SK-N-MC (cell line): Measurements from ENCODE around the gene ANKRD44.

Source experiments
- DNase-seq: peaks from one replicate; pipeline ENCODE4 v3.0.0-alpha.2; 2011; ENCODE audit warnings: low read depth, low spot score
- H3K27ac ChIP-seq: fragments of 200-600 bp; sonication (generic); 2 replicates; pipeline ENCODE4 v1.5.1; 2016; ENCODE audit warnings: mixed run types
- H3K36me3 ChIP-seq: fragments of 200-600 bp; sonication (generic); 2 replicates; pipeline ENCODE4 v1.6.1; 2017; ENCODE audit warnings: antibody characterized with exemption, low read length, mixed read lengths; ENCODE audit not compliant: insufficient read depth
- H3K4me3 ChIP-seq: fragments of 200-600 bp; sonication (generic); 2 replicates; pipeline ENCODE4 v1.5.1; 2016
- H3K9ac ChIP-seq: fragments of 200-600 bp; sonication (generic); 2 replicates; pipeline ENCODE4 v1.8.0; 2017; ENCODE audit warnings: mixed run types, mixed read lengths; ENCODE audit not compliant: insufficient read length
- H3K9me3 ChIP-seq: fragments of 200-600 bp; sonication (generic); 2 replicates; pipeline ENCODE4 v1.6.1; 2017; ENCODE audit warnings: low read depth, mild to moderate bottlenecking, antibody characterized with exemption, low read length, moderate library complexity, mixed read lengths
- EZH2 ChIP-seq: fragments of 200-600 bp; sonication (generic); IDR thresholded peaks from one replicate; pipeline ENCODE4 v1.6.1; 2017; ENCODE audit warnings: antibody characterized with exemption
- FOXP2 ChIP-seq: optimal IDR thresholded peaks from 2 replicates; pipeline ENCODE3; 2011; ENCODE audit warnings: mild to moderate bottlenecking, moderate library complexity; ENCODE audit not compliant: insufficient read depth; ENCODE audit errors: extremely low read length, control extremely low read depth
- POLR2AphosphoS5 ChIP-seq: IDR thresholded peaks from 2 replicates; pipeline ENCODE4 v1.6.1; 2012; ENCODE audit warnings: mild to moderate bottlenecking, low read depth, low read length, borderline replicate concordance

Gene ANKRD44

DNA sequence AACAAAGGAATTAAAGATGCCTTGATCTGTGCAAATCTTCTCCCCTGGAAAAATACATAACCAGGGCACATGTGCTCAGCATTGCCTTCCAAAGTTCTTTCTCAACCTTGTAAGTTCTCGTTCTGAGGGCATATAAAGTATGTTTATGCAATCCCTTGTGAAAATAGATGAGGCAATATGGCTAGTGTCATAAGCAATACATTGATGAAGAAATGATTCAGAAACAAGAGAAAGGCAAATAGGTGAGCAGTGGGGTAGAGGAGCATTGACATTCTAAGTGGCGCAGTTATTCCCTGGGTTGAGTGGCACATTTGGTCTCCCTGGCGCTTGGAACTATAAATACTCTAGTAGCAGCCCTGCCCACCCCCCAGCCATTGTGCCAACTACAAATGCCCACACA, 326.6 kb downstream of the ANKRD44 start:
- no peaks in the 10 kb centered on the region for H3K36me3 ChIP-seq
- H3K27ac ChIP-seq = peak overlapping the region; percentile 66
- H3K4me3 ChIP-seq = no peak overlapping the region
- no peak for DNase-seq
- TF ChIP-seq POLR2AphosphoS5 = no peak
- no peak for TF ChIP-seq FOXP2
- no peak for TF ChIP-seq EZH2
- H3K9me3 ChIP-seq = no peaks in the 10 kb centered on the region
- peak overlapping the region; percentile 24 for H3K9ac ChIP-seq

GRCh38 chr2:196980473-196980872, 330.1 kb downstream of the ANKRD44 start:
- TF ChIP-seq EZH2 = no peak
- TF ChIP-seq POLR2AphosphoS5 = no peak
- no peak for TF ChIP-seq FOXP2
- no peak for DNase-seq
- Histone ChIP-seq H3K9me3 (no peaks in the 10 kb centered on the region), H3K9ac (no peak overlapping the region), H3K27ac (peak overlapping the region; percentile 15), H3K4me3 (no peak overlapping the region), H3K36me3 (no peaks in the 10 kb centered on the region)

DNA sequence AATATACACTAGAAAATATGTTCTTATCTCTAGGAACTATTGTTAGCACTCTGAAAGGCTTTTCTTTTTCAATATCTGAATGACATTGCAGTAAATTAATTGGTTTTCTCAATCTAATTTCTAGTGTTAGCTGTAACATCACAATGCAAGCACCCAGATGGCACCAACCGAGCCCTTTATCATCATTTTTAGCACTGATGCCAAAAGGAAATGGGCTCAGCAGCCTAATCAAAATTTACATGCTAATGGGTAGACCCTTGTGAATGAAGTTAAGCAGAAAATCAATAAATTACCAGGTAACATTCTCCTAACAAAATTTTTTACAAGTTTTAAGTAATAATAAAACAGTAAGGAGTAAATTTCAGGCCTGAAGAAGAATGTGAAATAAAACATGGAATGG, 330.6 kb downstream of the ANKRD44 start:
- Histone ChIP-seq H3K9me3 (no peaks in the 10 kb centered on the region), H3K9ac (no peak overlapping the region), H3K27ac (no peak overlapping the region; the same call in 1 of the 2 replicates), H3K4me3 (no peak overlapping the region), H3K36me3 (no peaks in the 10 kb centered on the region)
- no peak for DNase-seq
- TF ChIP-seq POLR2AphosphoS5 (no peak), FOXP2 (no peak), EZH2 (no peak)

- H3K4me3 ChIP-seq = no peak overlapping the region
- no peak for DNase-seq
- TF ChIP-seq EZH2 = no peak
- TF ChIP-seq FOXP2 = no peak
- no peak for TF ChIP-seq POLR2AphosphoS5
- no peak overlapping the region for H3K9ac ChIP-seq
- H3K9me3 ChIP-seq = no peaks in the 10 kb centered on the region
- H3K36me3 ChIP-seq = no peaks in the 10 kb centered on the region
- no peak overlapping the region for H3K27ac ChIP-seq
These were observed 333.1 kb downstream of the ANKRD44 start for GRCh38 chr2:196977507-196977906.

GRCh38 chr2:196974970-196975369, 335.6 kb downstream of the ANKRD44 start:
- no peaks in the 10 kb centered on the region for H3K36me3 ChIP-seq
- no peak for DNase-seq
- no peak overlapping the region for H3K4me3 ChIP-seq
- H3K9ac ChIP-seq = no peak overlapping the region
- no peaks in the 10 kb centered on the region for H3K9me3 ChIP-seq
- TF ChIP-seq EZH2 = no peak
- TF ChIP-seq POLR2AphosphoS5 = no peak
- no peak for TF ChIP-seq FOXP2
- no peak overlapping the region for H3K27ac ChIP-seq

DNA sequence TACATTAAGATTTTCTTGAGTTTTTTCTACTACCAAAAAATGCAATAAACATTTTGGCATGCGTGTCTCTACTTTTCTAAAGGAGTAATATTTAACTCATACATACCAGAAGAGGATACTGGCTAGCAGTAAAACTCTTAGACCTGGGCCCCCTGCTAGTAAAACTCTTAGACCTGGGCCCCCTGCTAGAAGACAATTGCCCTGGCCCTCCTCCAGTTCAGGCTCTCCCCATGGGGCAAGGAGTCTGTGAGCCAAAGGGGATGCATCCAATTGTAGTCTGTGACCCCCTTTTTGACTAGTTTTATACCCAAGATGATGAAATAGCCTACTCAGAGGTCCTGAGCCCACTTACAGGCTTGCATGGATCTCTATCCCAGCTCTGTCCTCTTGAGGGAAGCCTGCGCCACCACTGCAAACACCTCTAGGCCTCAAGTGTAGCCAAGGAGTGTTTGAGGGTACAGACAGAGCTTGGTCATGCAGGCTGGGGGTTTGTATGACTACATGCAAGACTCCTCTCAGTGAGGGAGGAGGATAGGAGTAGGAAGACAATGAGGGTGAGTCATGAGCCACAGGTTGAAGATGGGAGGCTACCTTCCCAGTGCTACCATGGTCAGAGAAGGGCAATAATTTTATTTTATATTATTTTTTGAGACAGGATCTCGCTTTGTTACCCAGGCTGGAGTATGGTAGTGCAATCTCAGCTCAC, 338.9 kb downstream of the ANKRD44 start:
- Histone ChIP-seq H3K9ac (no peak overlapping the region), H3K4me3 (no peak overlapping the region), H3K9me3 (no peaks in the 10 kb centered on the region), H3K36me3 (no peaks in the 10 kb centered on the region), H3K27ac (no peak overlapping the region)
- TF ChIP-seq EZH2 = no peak
- no peak for DNase-seq

GRCh38 chr2:196970099-196970498, 340.5 kb downstream of the ANKRD44 start:
- Histone ChIP-seq H3K4me3 (no peak overlapping the region), H3K9me3 (no peaks in the 10 kb centered on the region), H3K36me3 (no peaks in the 10 kb centered on the region), H3K9ac (no peak overlapping the region), H3K27ac (no peak overlapping the region)
- no peak for DNase-seq
- TF ChIP-seq EZH2 = no peak
- TF ChIP-seq POLR2AphosphoS5 = no peak
- TF ChIP-seq FOXP2 = no peak

DNA sequence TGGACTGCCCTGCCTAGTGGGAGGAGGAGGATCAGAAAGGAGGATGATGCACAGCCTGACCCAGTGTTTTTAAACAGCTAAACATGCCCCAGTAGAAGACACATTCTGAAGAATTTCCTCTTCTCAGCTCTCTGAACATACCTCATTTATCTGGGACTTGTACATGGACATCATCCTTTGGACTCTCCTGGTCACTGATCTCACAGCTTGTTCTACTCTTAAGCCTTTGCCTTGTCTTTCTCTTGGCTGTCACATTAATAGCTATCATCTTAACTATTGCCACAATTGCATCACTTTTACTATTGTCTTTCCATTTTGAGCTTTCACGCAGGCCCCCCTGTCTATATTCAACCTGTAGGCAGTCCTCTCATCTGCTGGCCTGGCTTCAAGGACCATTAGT, 342.1 kb downstream of the ANKRD44 start:
- Histone ChIP-seq H3K9ac (no peak overlapping the region), H3K9me3 (no peaks in the 10 kb centered on the region), H3K27ac (no peak overlapping the region), H3K36me3 (no peaks in the 10 kb centered on the region), H3K4me3 (no peak overlapping the region)
- TF ChIP-seq FOXP2 (no peak), POLR2AphosphoS5 (no peak), EZH2 (no peak)
- DNase-seq = no peak

GRCh38 chr2:196967775-196968174, 342.8 kb downstream of the ANKRD44 start:
- H3K9ac ChIP-seq = no peak overlapping the region
- no peak overlapping the region for H3K4me3 ChIP-seq
- no peak overlapping the region for H3K27ac ChIP-seq
- no peak for TF ChIP-seq EZH2
- no peak for TF ChIP-seq FOXP2
- TF ChIP-seq POLR2AphosphoS5 = no peak
- H3K36me3 ChIP-seq = no peaks in the 10 kb centered on the region
- H3K9me3 ChIP-seq = no peaks in the 10 kb centered on the region
- no peak for DNase-seq

GRCh38 chr2:196967116-196967515, 343.5 kb downstream of the ANKRD44 start:
- no peak overlapping the region for H3K4me3 ChIP-seq
- TF ChIP-seq POLR2AphosphoS5 = peak; percentile 39; the same call in 1 of the 2 replicates
- TF ChIP-seq FOXP2 = no peak
- no peak for TF ChIP-seq EZH2
- H3K36me3 ChIP-seq = no peaks in the 10 kb centered on the region
- no peak overlapping the region for H3K27ac ChIP-seq
- DNase-seq = no peak
- H3K9me3 ChIP-seq = no peaks in the 10 kb centered on the region
- no peak overlapping the region for H3K9ac ChIP-seq
